OCI-LY3 (cell line): ENCODE measurements around the gene ID3.

Experiments used
- H2AFZ ChIP-seq: fragments of 200-600, 300-600 bp; shearing (Covaris generic); 2 replicates; pipeline ENCODE4 v1.6.0; 2014; ENCODE audit warnings: antibody characterized with exemption, low read depth, low read length
- H3K27ac ChIP-seq: fragments of 200-600, 300-600 bp; sonication (generic); 2 replicates; pipeline ENCODE4 v1.5.1; 2014; ENCODE audit warnings: mild to moderate bottlenecking, low read length, moderate library complexity, mixed read lengths
- H3K27me3 ChIP-seq: fragments of 200-600, 300-600 bp; sonication (generic); 2 replicates; pipeline ENCODE4 v1.6.1; 2014; ENCODE audit warnings: low read depth, low read length, mixed read lengths
- H3K36me3 ChIP-seq: fragments of 200-600, 300-600 bp; sonication (generic); replicated peaks from 2 replicates; pipeline ENCODE3; 2014; ENCODE audit warnings: low read depth, low read length, mixed read lengths
- H3K4me1 ChIP-seq: fragments of 300-600, 200-600 bp; sonication (generic); 2 replicates; pipeline ENCODE4 v1.6.1; 2014; ENCODE audit warnings: low read length, mixed read lengths
- H3K4me2 ChIP-seq: fragments of 200-600, 300-600 bp; sonication (generic); 2 replicates; pipeline ENCODE4 v1.6.1; 2014; ENCODE audit warnings: low read length, mixed read lengths
- H3K4me3 ChIP-seq: fragments of 300-600, 200-600 bp; sonication (generic); 2 replicates; pipeline ENCODE4 v1.5.1; 2014; ENCODE audit warnings: antibody characterized with exemption, mild to moderate bottlenecking, low read length, moderate library complexity
- H3K79me2 ChIP-seq: fragments of 300-600, 200-600 bp; shearing (Covaris generic); 2 replicates; pipeline ENCODE4 v1.6.1; 2014; ENCODE audit warnings: mild to moderate bottlenecking, low read length, mixed read lengths
- H3K9ac ChIP-seq: fragments of 300-600, 200-600 bp; shearing (Covaris generic); 2 replicates; pipeline ENCODE4 v1.6.0; 2014; ENCODE audit warnings: mild to moderate bottlenecking, low read length, moderate library complexity
- H3K9me3 ChIP-seq: fragments of 200-600, 300-600 bp; shearing (Covaris generic); 2 replicates; pipeline ENCODE4 v1.6.1; 2014; ENCODE audit warnings: low read length, mixed read lengths; ENCODE audit not compliant: insufficient read depth
- H4K20me1 ChIP-seq: fragments of 200-600, 300-600 bp; sonication (generic); 2 replicates; pipeline ENCODE4 v1.6.1; 2016; ENCODE audit warnings: low read length, mixed read lengths; ENCODE audit not compliant: insufficient read depth
- CTCF ChIP-seq: fragments of 200-600, 300-600 bp; sonication (generic); IDR thresholded peaks from 2 replicates; pipeline ENCODE4 v1.5.1; 2014; ENCODE audit warnings: antibody characterized with exemption, low read length, low read depth
- EZH2phosphoT487 ChIP-seq: fragments of 200-600 bp; shearing (Covaris generic); IDR thresholded peaks from 2 replicates; pipeline ENCODE4 v1.6.1; 2018; ENCODE audit warnings: antibody characterized with exemption, mixed run types, low read depth

Gene ID3

GRCh38 chr1:23597635-23598388 lies 38.5 kb upstream of the ID3 start:
- Histone ChIP-seq H3K27me3 (no peaks in the 10 kb centered on the region), H3K4me2 (no peak overlapping the region), H2AFZ (no peak overlapping the region), H3K4me3 (no peak overlapping the region), H3K4me1 (peaks cover 9% of the 10 kb centered on the region), H3K36me3 (no peaks in the 10 kb centered on the region), H3K27ac (no peak overlapping the region), H3K9ac (no peak overlapping the region), H3K9me3 (peaks cover 3% of the 10 kb centered on the region; the same call in 1 of the 2 replicates), H3K79me2 (no peaks in the 10 kb centered on the region), H4K20me1 (no peaks in the 10 kb centered on the region)
- no peak for TF ChIP-seq CTCF
- TF ChIP-seq EZH2phosphoT487: no peak

GRCh38 chr1:23596382-23597358 lies 37.4 kb upstream of the ID3 start:
- Histone ChIP-seq H3K4me3 (no peak overlapping the region), H3K27me3 (no peaks in the 10 kb centered on the region), H3K4me1 (peaks cover 9% of the 10 kb centered on the region), H3K9ac (no peak overlapping the region), H3K9me3 (peaks cover 3% of the 10 kb centered on the region; the same call in 1 of the 2 replicates), H2AFZ (no peak overlapping the region), H3K4me2 (no peak overlapping the region), H3K79me2 (no peaks in the 10 kb centered on the region), H3K36me3 (no peaks in the 10 kb centered on the region), H3K27ac (no peak overlapping the region), H4K20me1 (no peaks in the 10 kb centered on the region)
- TF ChIP-seq CTCF (no peak), EZH2phosphoT487 (no peak)

- Histone ChIP-seq H2AFZ (peak overlapping the region; percentile 83), H4K20me1 (no peaks in the 10 kb centered on the region), H3K4me3 (no peak overlapping the region), H3K9me3 (peaks cover 3% of the 10 kb centered on the region; the same call in 1 of the 2 replicates), H3K9ac (no peak overlapping the region), H3K4me1 (peaks cover 9% of the 10 kb centered on the region), H3K36me3 (no peaks in the 10 kb centered on the region), H3K79me2 (no peaks in the 10 kb centered on the region), H3K4me2 (peak overlapping the region; percentile 41), H3K27ac (no peak overlapping the region), H3K27me3 (no peaks in the 10 kb centered on the region)
- TF ChIP-seq CTCF: no peak
- no peak for TF ChIP-seq EZH2phosphoT487
Measured at GRCh38 chr1:23594927-23595353, 35.6 kb upstream of the ID3 start.
